Vagina (tissue), 2 donors: Measurements from ENCODE around the gene SFXN3.

Experiments used
- CTCF ChIP-seq, 3 experiments: fragments of 450-650 bp in 2 of 3; fragments of 200-600 bp in 1 of 3; sonication (generic) in 1 of 3; IDR thresholded peaks; one replicate each; pipeline ENCODE4 v1.5.1; 2017 to 2019; ENCODE audit warnings: antibody characterized with exemption in 3 of 3, mild to moderate bottlenecking in 2 of 3, moderate library complexity in 2 of 3
- POLR2A ChIP-seq, 2 donors: fragments of 450-650 bp; IDR thresholded peaks; one replicate each; pipeline ENCODE4 v1.6.1; 2017; ENCODE audit warnings: antibody characterized with exemption in 2 of 2, mild to moderate bottlenecking in 2 of 2, moderate library complexity in 2 of 2

GRCh38 chr10:101076630-101077029 is 45.6 kb downstream of the SFXN3 start:
- TF ChIP-seq CTCF (IDR thresholded peaks at IDR 0.05) (no peak), POLR2A (IDR thresholded peaks at IDR 0.05) (no peak)
